A549 (cell line): Measurements from ENCODE around the gene ZFAND6.

ENCODE experiments used
- CEBPB ChIP-seq, 2 experiments: fragments of >200 bp in 1 of 2; sonication (Bioruptor Twin) in 1 of 2; formaldehyde crosslinking in 1 of 2; IDR thresholded peaks; 2 replicates each; pipeline ENCODE4 v1.6.1; 2012 to 2016
- CTCF ChIP-seq: fragments of >200 bp; sonication (Bioruptor Twin); formaldehyde crosslinking; IDR thresholded peaks from 3 replicates; pipeline ENCODE4 v1.5.1; 2016
- EP300 ChIP-seq, 2 experiments: fragments of >200 bp; sonication (Bioruptor Twin); formaldehyde crosslinking; IDR thresholded peaks; 2 replicates in 1 of 2; 3 replicates in 1 of 2; pipeline ENCODE4 v1.6.1; 2016 to 2017
- MAX ChIP-seq: IDR thresholded peaks from 2 replicates; pipeline ENCODE4 v1.6.1; 2012

DNA sequence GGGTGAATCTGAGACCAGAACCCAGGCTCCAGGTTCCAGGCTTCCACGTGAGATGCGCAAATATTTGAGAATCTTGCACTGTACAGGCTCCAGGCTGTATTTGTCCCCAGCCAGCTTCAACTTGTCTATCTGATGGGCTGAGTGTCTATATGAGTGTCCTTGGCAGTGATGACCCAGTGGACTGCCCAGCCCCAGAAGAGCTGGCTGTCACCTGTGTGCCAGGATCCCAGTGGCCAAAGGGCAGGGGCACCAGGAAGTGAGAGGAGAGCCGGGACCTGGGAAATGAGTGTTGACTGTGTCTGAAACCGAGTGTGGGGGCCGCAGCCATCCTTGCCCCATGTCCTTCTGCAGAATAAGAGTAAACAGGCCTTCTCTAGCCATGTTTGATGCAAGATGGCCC is 103.7 kb downstream of the ZFAND6 start:
- TF ChIP-seq EP300 (IDR thresholded peaks at IDR 0.05), result no peak
- no peak for TF ChIP-seq CTCF
- TF ChIP-seq CEBPB (IDR thresholded peaks at IDR 0.05), result no peak
- no peak for TF ChIP-seq MAX
